Spleen (tissue), 7 donors: ENCODE data around the gene NIT2.

ENCODE experiments used
- CTCF ChIP-seq, 11 experiments: fragments of 200-600 bp in 7 of 11; fragments of 450-650 bp in 4 of 11; sonication (generic) in 4 of 11; IDR thresholded peaks in 8 of 11; conservative IDR thresholded peaks in 3 of 11; 1 replicate in 7 of 11; 2 replicates in 4 of 11; pipeline versions ENCODE4 v1.4.0 to v1.8.0; 2016 to 2021; ENCODE audit warnings: antibody characterized with exemption in 11 of 11, inconsistent platforms in 4 of 11, mild to moderate bottlenecking in 1 of 11
- POLR2A ChIP-seq, 3 donors: fragments of 450-650 bp; IDR thresholded peaks; one replicate each; pipeline ENCODE4 v1.5.1; 2017; ENCODE audit warnings: antibody characterized with exemption in 3 of 3, mild to moderate bottlenecking in 1 of 3
- POLR2AphosphoS5 ChIP-seq, 3 donors: sonication (generic); formaldehyde crosslinking; IDR thresholded peaks; one replicate each; pipeline ENCODE4 v1.5.1; 2017; ENCODE audit warnings: antibody characterized with exemption in 3 of 3
- donor health status: DM: no; HTN: no; CAD: no; lungs with moderate emphysema.
- donor health status: DM: no; HTN: no; CAD: no.
- donor health status: DM: no; HTN: no; CAD: no.

- TF ChIP-seq CTCF (IDR thresholded peaks at IDR 0.05 in 8 of 11, conservative IDR thresholded peaks at IDR 0.05 in 3 of 11) (no peak), POLR2A (IDR thresholded peaks at IDR 0.05) (no peak), POLR2AphosphoS5 (IDR thresholded peaks at IDR 0.05) (no peak)
These were observed 67.1 kb downstream of the NIT2 start for GRCh38 chr3:100401674-100402041.
